Measurements from ENCODE around the gene GID8.

Gene GID8

GRCh38 chr20:62971211-62971949 is 33.4 kb downstream of the GID8 start:
- no peak for TF ChIP-seq POLR2AphosphoS5 (IDR thresholded peaks at IDR 0.05; ENCODE audit: low read depth, low read length)
- TF ChIP-seq REST (IDR thresholded peaks at IDR 0.05; ENCODE audit: insufficient read depth in 1 of 2, low read depth in 2 of 2, low read length in 2 of 2), result no peak
- TF ChIP-seq FOXP2 (optimal IDR thresholded peaks at IDR 0.05; ENCODE audit: borderline replicate concordance, extremely low read depth, extremely low read length, insufficient read depth), result no peak
- no peak for TF ChIP-seq TAF1 (IDR thresholded peaks at IDR 0.05; ENCODE audit: borderline replicate concordance, insufficient read depth, low read length)
- TF ChIP-seq SIN3A (IDR thresholded peaks at IDR 0.05; ENCODE audit: borderline replicate concordance, insufficient read depth, low read length), result no peak

- no peak for TF ChIP-seq TAF1 (IDR thresholded peaks at IDR 0.05; ENCODE audit: borderline replicate concordance, insufficient read depth, low read length)
- 0 out of 4 replicates have a peak, but pooled peaks of 1 of the 2 experiments have one; percentile 37 for TF ChIP-seq REST (IDR thresholded peaks at IDR 0.05; ENCODE audit: insufficient read depth in 1 of 2, low read depth in 2 of 2, low read length in 2 of 2)
- no peak for TF ChIP-seq SIN3A (IDR thresholded peaks at IDR 0.05; ENCODE audit: borderline replicate concordance, insufficient read depth, low read length)
- peak; percentile 84 for TF ChIP-seq FOXP2 (optimal IDR thresholded peaks at IDR 0.05; ENCODE audit: borderline replicate concordance, extremely low read depth, extremely low read length, insufficient read depth)
These were observed 34.2 kb downstream of the GID8 start for GRCh38 chr20:62971950-62972844.

- TF ChIP-seq TAF1 (IDR thresholded peaks at IDR 0.05; ENCODE audit: borderline replicate concordance, insufficient read depth, low read length) (no peak), REST (IDR thresholded peaks at IDR 0.05; ENCODE audit: insufficient read depth in 1 of 2, low read depth in 2 of 2, low read length in 2 of 2) (no peak), FOXP2 (optimal IDR thresholded peaks at IDR 0.05; ENCODE audit: borderline replicate concordance, extremely low read depth, extremely low read length, insufficient read depth) (no peak), SIN3A (IDR thresholded peaks at IDR 0.05; ENCODE audit: borderline replicate concordance, insufficient read depth, low read length) (no peak), POLR2AphosphoS5 (IDR thresholded peaks at IDR 0.05; ENCODE audit: low read depth, low read length) (no peak)
These were observed 35.1 kb downstream of the GID8 start for GRCh38 chr20:62972845-62973745.

GRCh38 chr20:62975251-62975760 is 37.4 kb downstream of the GID8 start:
- TF ChIP-seq REST (IDR thresholded peaks at IDR 0.05; ENCODE audit: insufficient read depth in 1 of 2, low read depth in 2 of 2, low read length in 2 of 2) (no peak), FOXP2 (optimal IDR thresholded peaks at IDR 0.05; ENCODE audit: borderline replicate concordance, extremely low read depth, extremely low read length, insufficient read depth) (no peak), TAF1 (IDR thresholded peaks at IDR 0.05; ENCODE audit: borderline replicate concordance, insufficient read depth, low read length) (no peak), SIN3A (IDR thresholded peaks at IDR 0.05; ENCODE audit: borderline replicate concordance, insufficient read depth, low read length) (no peak), POLR2AphosphoS5 (IDR thresholded peaks at IDR 0.05; ENCODE audit: low read depth, low read length) (no peak)
